H9 (cell line): Measurements from ENCODE around the gene STT3B. TPM values are rescaled to one million over a fixed set of nuclear protein-coding genes. Genes with fewer than 3 reads are reported as not detected.

Experiments
- DNase-seq: peaks from one replicate; pipeline ENCODE4 v3.0.0-alpha.2; 2017
- H2AFZ ChIP-seq: one replicate; pipeline ENCODE4 v1.6.1; 2013; ENCODE audit warnings: mild to moderate bottlenecking, low read length, control low read depth, moderate library complexity
- H2AK5ac ChIP-seq: 2 replicates; pipeline ENCODE4 v1.6.1; 2013; ENCODE audit warnings: low read length, control low read depth, mixed read lengths; ENCODE audit not compliant: insufficient read length
- H2BK120ac ChIP-seq: one replicate; pipeline ENCODE4 v1.6.1; 2013; ENCODE audit warnings: low read depth, mild to moderate bottlenecking, low read length, control low read depth, inconsistent platforms; ENCODE audit not compliant: poor library complexity, severe bottlenecking
- H2BK12ac ChIP-seq: 2 replicates; pipeline ENCODE4 v1.6.1; 2013; ENCODE audit warnings: low read length, control low read depth, mixed read lengths, low read depth; ENCODE audit not compliant: insufficient read length
- H2BK15ac ChIP-seq: 2 replicates; pipeline ENCODE4 v1.6.1; 2013; ENCODE audit warnings: low read depth, low read length, control low read depth
- H2BK20ac ChIP-seq: one replicate; pipeline ENCODE4 v1.6.1; 2013; ENCODE audit warnings: low read depth, mild to moderate bottlenecking, low read length, control low read depth, inconsistent platforms; ENCODE audit not compliant: poor library complexity, severe bottlenecking
- H2BK5ac ChIP-seq: 2 replicates; pipeline ENCODE4 v1.6.1; 2013; ENCODE audit warnings: low read length, control low read depth, mixed read lengths; ENCODE audit not compliant: insufficient read length
- H3K14ac ChIP-seq: 2 replicates; pipeline ENCODE4 v1.6.1; 2013; ENCODE audit warnings: low read length, control low read depth; ENCODE audit not compliant: insufficient read depth
- H3K18ac ChIP-seq: 2 replicates; pipeline ENCODE4 v1.6.1; 2013; ENCODE audit warnings: low read depth, mild to moderate bottlenecking, mixed read lengths, low read length, control low read depth; ENCODE audit not compliant: insufficient read length
- H3K23ac ChIP-seq: 2 replicates; pipeline ENCODE4 v1.6.1; 2013; ENCODE audit warnings: low read length, control low read depth, mixed read lengths, low read depth; ENCODE audit not compliant: insufficient read length
- H3K23me2 ChIP-seq: 2 replicates; pipeline ENCODE4 v1.6.1; 2013; ENCODE audit warnings: low read depth, mild to moderate bottlenecking, mixed read lengths, low read length, control low read depth; ENCODE audit not compliant: insufficient read length, poor library complexity, severe bottlenecking
- H3K27ac ChIP-seq: 2 replicates; pipeline ENCODE4 v1.5.1; 2013; ENCODE audit warnings: low read length, control low read depth, mixed read lengths, low read depth; ENCODE audit not compliant: insufficient read length
- H3K27me3 ChIP-seq: 2 replicates; pipeline ENCODE4 v1.6.1; 2013; ENCODE audit warnings: low read length, control low read depth, inconsistent platforms; ENCODE audit not compliant: insufficient read depth
- H3K4ac ChIP-seq: 2 replicates; pipeline ENCODE4 v1.6.1; 2013; ENCODE audit warnings: low read depth, mild to moderate bottlenecking, control low read depth, inconsistent platforms, low read length, moderate library complexity
- H3K4me1 ChIP-seq: 2 replicates; pipeline ENCODE4 v1.6.1; 2013; ENCODE audit warnings: low read length, control low read depth, inconsistent platforms; ENCODE audit not compliant: insufficient read depth
- H3K4me2 ChIP-seq: 2 replicates; pipeline ENCODE4 v1.6.1; 2013; ENCODE audit warnings: low read length, control low read depth, mixed read lengths; ENCODE audit not compliant: insufficient read length, insufficient read depth
- H3K56ac ChIP-seq: 2 replicates; pipeline ENCODE4 v1.6.1; 2013; ENCODE audit warnings: low read depth, mild to moderate bottlenecking, mixed read lengths, low read length, control low read depth; ENCODE audit not compliant: insufficient read length
- H3K79me1 ChIP-seq: 2 replicates; pipeline ENCODE4 v1.6.1; 2013; ENCODE audit warnings: low read depth, mild to moderate bottlenecking, moderate library complexity, low read length, control low read depth, inconsistent platforms; ENCODE audit not compliant: insufficient read depth, poor library complexity, severe bottlenecking
- H3K79me2 ChIP-seq: 2 replicates; pipeline ENCODE4 v1.6.1; 2013; ENCODE audit warnings: low read length, control low read depth, inconsistent platforms; ENCODE audit not compliant: insufficient read depth
- H3K9ac ChIP-seq: 2 replicates; pipeline ENCODE4 v1.6.1; 2013; ENCODE audit warnings: low read length, control low read depth, mixed read lengths; ENCODE audit not compliant: insufficient read length; ENCODE audit errors: extremely low read depth
- H3K9me3 ChIP-seq: one replicate; pipeline ENCODE4 v1.6.1; 2013; ENCODE audit warnings: low read depth, low read length, inconsistent platforms; ENCODE audit not compliant: control insufficient read depth
- H3T11ph ChIP-seq: one replicate; pipeline ENCODE4 v1.6.1; 2013; ENCODE audit warnings: mild to moderate bottlenecking, low read length, control low read depth, inconsistent platforms
- H4K20me1 ChIP-seq: one replicate; pipeline ENCODE4 v1.6.1; 2013; ENCODE audit not compliant: control insufficient read depth, insufficient read length, insufficient read depth
- H4K5ac ChIP-seq: 2 replicates; pipeline ENCODE4 v1.6.1; 2013; ENCODE audit warnings: low read depth, mild to moderate bottlenecking, mixed read lengths, low read length, control low read depth; ENCODE audit not compliant: insufficient read length
- H4K8ac ChIP-seq: replicated peaks from 2 replicates; pipeline ENCODE4 v1.6.1; 2013; ENCODE audit warnings: low read length, control low read depth, mixed read lengths, low read depth; ENCODE audit not compliant: insufficient read length
- H4K91ac ChIP-seq: 2 replicates; pipeline ENCODE4 v1.6.1; 2013; ENCODE audit warnings: low read depth, mild to moderate bottlenecking, moderate library complexity, mixed read lengths, low read length, control low read depth; ENCODE audit not compliant: insufficient read length
- H3K27ac Mint-ChIP-seq, 3 experiments: 2 replicates in 2 of 3; 3 replicates in 1 of 3; pipeline ENCODE4 v1.8.0; 2020 to 2021; ENCODE audit warnings: mixed read lengths in 3 of 3, mild to moderate bottlenecking in 1 of 3, moderate library complexity in 1 of 3
- H3K27me3 Mint-ChIP-seq: 2 replicates; pipeline ENCODE4 v1.8.0; 2021; ENCODE audit warnings: low read depth, mild to moderate bottlenecking, moderate library complexity, mixed read lengths
- H3K36me3 Mint-ChIP-seq, 3 experiments: 2 replicates in 2 of 3; 3 replicates in 1 of 3; pipeline ENCODE4 v1.8.0; 2020 to 2021; ENCODE audit warnings: low read depth in 3 of 3, mixed read lengths in 3 of 3; ENCODE audit not compliant: insufficient read depth in 1 of 3
- H3K4me1 Mint-ChIP-seq, 2 experiments: 2 replicates each; pipeline ENCODE4 v1.8.0; 2020; ENCODE audit warnings: mixed read lengths in 2 of 2
- H3K4me3 Mint-ChIP-seq, 2 experiments: 2 replicates in 1 of 2; 3 replicates in 1 of 2; pipeline ENCODE4 v1.8.0; 2020 to 2021; ENCODE audit warnings: mild to moderate bottlenecking in 2 of 2, mixed read lengths in 2 of 2, moderate library complexity in 1 of 2
- H3K9me3 Mint-ChIP-seq, 2 experiments: 2 replicates in 1 of 2; 3 replicates in 1 of 2; pipeline ENCODE4 v1.8.0; 2020; ENCODE audit warnings: mild to moderate bottlenecking in 2 of 2, mixed read lengths in 2 of 2, moderate library complexity in 1 of 2
- CTCF ChIP-seq: fragments of 200-600 bp; sonication (generic); conservative IDR thresholded peaks from 3 replicates; pipeline ENCODE4 v1.8.0; 2021; ENCODE audit warnings: antibody characterized with exemption, mild to moderate bottlenecking
- total RNA-seq: library from RNA; stranded (reverse); gene quantifications from 2 replicates; pipeline ENCODE4 v1.2.1, GENCODE V29; 2021

Gene STT3B
- total RNA-seq, 1 experiment from 2014 or later = 79.9 TPM

GRCh38 chr3:31525532-31525931 lies 7.2 kb upstream of the STT3B start:
- 0 out of 2 replicates have a peak, but pooled peaks cover 2% of the 10 kb centered on the region for H3K79me2 ChIP-seq
- H2BK12ac ChIP-seq = no peak overlapping the region
- no peaks in the 10 kb centered on the region for H3K23me2 ChIP-seq
- H2BK120ac ChIP-seq = no peak overlapping the region
- no peaks in the 10 kb centered on the region for H3K79me1 ChIP-seq
- H3K14ac ChIP-seq = no peak overlapping the region
- no peaks in the 10 kb centered on the region for H3K4me1 Mint-ChIP-seq
- no peaks in the 10 kb centered on the region for H3K9me3 Mint-ChIP-seq
- no peak overlapping the region for H4K8ac ChIP-seq
- no peak overlapping the region for H3K9ac ChIP-seq
- no peak overlapping the region for H3K23ac ChIP-seq
- no peaks in the 10 kb centered on the region for H3K9me3 ChIP-seq
- no peak overlapping the region for H3K56ac ChIP-seq
- no peaks in the 10 kb centered on the region; a peak in 1 of 7 replicates for H3K36me3 Mint-ChIP-seq
- no peak for TF ChIP-seq CTCF
- no peak overlapping the region for H2BK15ac ChIP-seq
- no peaks in the 10 kb centered on the region for H3K27me3 Mint-ChIP-seq
- no peak overlapping the region for H3K4me3 Mint-ChIP-seq
- no peak overlapping the region for H2AK5ac ChIP-seq
- H3K4me1 ChIP-seq = 0 out of 2 replicates have a peak, but pooled peaks cover 3% of the 10 kb centered on the region
- H4K5ac ChIP-seq = no peak overlapping the region
- no peak overlapping the region for H3K27ac Mint-ChIP-seq
- H3T11ph ChIP-seq = no peak overlapping the region
- DNase-seq = no peak
- H3K4me2 ChIP-seq = no peak overlapping the region
- no peaks in the 10 kb centered on the region for H3K27me3 ChIP-seq
- H2BK5ac ChIP-seq = no peak overlapping the region
- H3K18ac ChIP-seq = no peak overlapping the region
- H2BK20ac ChIP-seq = no peak overlapping the region
- H2AFZ ChIP-seq = no peak overlapping the region
- H3K4ac ChIP-seq = no peak overlapping the region
- H3K27ac ChIP-seq = no peak overlapping the region
- no peaks in the 10 kb centered on the region for H4K20me1 ChIP-seq
- no peak overlapping the region for H4K91ac ChIP-seq
